BE2C (cell line): ENCODE data around the gene LRRC4C.
A peak's percentile ranks its signal among the peaks of the same experiment; 100 is the strongest.

ENCODE experiments used
- DNase-seq: peaks from one replicate; pipeline ENCODE4 v3.0.0-alpha.2; 2020
- H3K27me3 ChIP-seq: fragments of 250-450 bp; sonication (Bioruptor Pico); 2 replicates; pipeline ENCODE4 v1.5.1; 2020; ENCODE audit warnings: mild to moderate bottlenecking
- H3K36me3 ChIP-seq: fragments of 250-450 bp; sonication (Bioruptor Pico); 2 replicates; pipeline ENCODE4 v1.5.1; 2020; ENCODE audit warnings: mild to moderate bottlenecking
- H3K4me1 ChIP-seq: fragments of 250-450 bp; sonication (Bioruptor Pico); 2 replicates; pipeline ENCODE4 v1.5.1; 2020
- H3K4me3 ChIP-seq: 2 replicates; pipeline ENCODE4 v1.5.1; 2011; ENCODE audit warnings: low read depth, low read length
- H3K9me3 ChIP-seq: fragments of 250-450 bp; sonication (Bioruptor Pico); 2 replicates; pipeline ENCODE4 v1.5.1; 2020
- CTCF ChIP-seq: IDR thresholded peaks from 2 replicates; pipeline ENCODE4 v1.5.1; 2012; ENCODE audit warnings: mild to moderate bottlenecking, low read depth, low read length

The LRRC4C gene

DNA sequence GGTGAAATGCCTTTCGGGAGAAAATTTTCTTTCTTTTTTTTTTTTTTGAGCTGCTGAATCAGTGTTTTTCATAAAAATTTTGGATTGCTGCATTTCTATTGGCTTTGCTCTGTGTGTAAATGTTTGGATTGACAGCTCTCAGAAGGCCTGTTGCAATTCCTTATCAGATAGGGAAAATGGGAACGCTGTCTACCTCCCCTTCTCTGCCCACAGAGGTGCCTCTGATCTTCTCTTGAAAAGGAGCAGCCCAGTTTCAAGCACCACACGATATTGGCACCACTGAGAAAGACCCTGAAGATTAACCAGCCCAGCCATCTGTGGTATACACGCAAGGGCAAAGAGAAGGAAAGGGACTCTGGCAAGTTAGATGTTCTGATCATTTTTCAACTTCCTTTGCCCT lies 1272.2 kb downstream of the LRRC4C start:
- no peaks in the 10 kb centered on the region for H3K9me3 ChIP-seq
- H3K27me3 ChIP-seq, result no peaks in the 10 kb centered on the region
- H3K4me3 ChIP-seq, result no peak overlapping the region
- H3K36me3 ChIP-seq, result no peaks in the 10 kb centered on the region
- TF ChIP-seq CTCF, result no peak
- no peak for DNase-seq
- H3K4me1 ChIP-seq, result peaks cover 4% of the 10 kb centered on the region

GRCh38 chr11:40186437-40187263 lies 1272.8 kb downstream of the LRRC4C start:
- Histone ChIP-seq H3K4me3 (no peak overlapping the region), H3K9me3 (no peaks in the 10 kb centered on the region), H3K36me3 (no peaks in the 10 kb centered on the region), H3K27me3 (no peaks in the 10 kb centered on the region), H3K4me1 (peaks cover 4% of the 10 kb centered on the region)
- DNase-seq, result peak; percentile 31
- TF ChIP-seq CTCF, result no peak

DNA sequence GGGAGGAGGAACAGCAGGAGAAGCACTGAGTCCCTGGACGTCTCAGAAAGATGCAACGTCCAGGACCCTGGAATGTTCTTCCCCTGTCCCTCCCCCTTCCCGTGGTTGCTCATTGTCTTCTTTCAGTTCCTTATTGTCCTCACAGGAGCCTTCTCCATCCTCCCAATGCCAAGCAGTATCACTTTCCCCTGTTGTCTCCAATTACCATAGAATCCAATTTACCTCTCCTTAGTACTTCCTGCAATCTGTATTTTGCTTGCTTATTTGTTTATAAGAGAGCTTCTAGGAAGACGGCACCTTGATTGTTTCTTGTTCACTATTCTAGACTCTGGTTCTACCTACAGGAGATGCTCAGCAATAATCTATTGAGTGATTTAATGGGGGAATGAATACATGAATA lies 1273.7 kb downstream of the LRRC4C start:
- H3K36me3 ChIP-seq, result no peaks in the 10 kb centered on the region
- H3K4me3 ChIP-seq, result no peak overlapping the region
- no peaks in the 10 kb centered on the region for H3K27me3 ChIP-seq
- H3K9me3 ChIP-seq, result no peaks in the 10 kb centered on the region
- peaks cover 4% of the 10 kb centered on the region for H3K4me1 ChIP-seq
- no peak for DNase-seq
- no peak for TF ChIP-seq CTCF

- Histone ChIP-seq H3K4me3 (no peak overlapping the region), H3K4me1 (peaks cover 4% of the 10 kb centered on the region), H3K36me3 (no peaks in the 10 kb centered on the region), H3K9me3 (no peaks in the 10 kb centered on the region), H3K27me3 (no peaks in the 10 kb centered on the region)
- no peak for TF ChIP-seq CTCF
- DNase-seq, result no peak
These were observed 1276.1 kb downstream of the LRRC4C start for GRCh38 chr11:40183073-40184064.

DNA sequence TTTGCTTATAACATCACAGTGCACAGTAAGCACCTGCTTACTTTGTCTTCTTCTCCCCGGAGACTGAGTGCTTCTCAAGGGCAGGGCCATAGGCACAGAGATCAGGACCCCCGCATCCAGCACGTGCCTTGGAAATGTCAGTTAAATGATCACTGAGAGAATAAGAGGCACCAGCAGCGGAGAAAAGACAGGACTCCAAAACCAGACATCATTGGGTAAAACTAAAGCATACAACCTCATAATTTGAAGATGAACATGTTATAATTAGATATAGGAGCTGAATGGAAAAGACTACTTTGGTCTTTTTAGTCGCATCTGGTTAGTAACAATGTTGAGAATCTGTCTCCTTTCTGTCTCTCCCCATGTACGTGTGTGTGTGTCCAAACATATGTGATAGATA lies 1279.9 kb downstream of the LRRC4C start:
- Histone ChIP-seq H3K4me1 (no peaks in the 10 kb centered on the region; the same call in 1 of the 2 replicates), H3K36me3 (no peaks in the 10 kb centered on the region), H3K27me3 (no peaks in the 10 kb centered on the region), H3K9me3 (no peaks in the 10 kb centered on the region), H3K4me3 (no peak overlapping the region)
- TF ChIP-seq CTCF, result no peak
- peak; percentile 15 for DNase-seq
